HFF-Myc (cell line): ENCODE data around the gene NDUFA11.

Experiments used
- DNase-seq: peaks from one replicate; pipeline ENCODE4 v3.0.0-alpha.2; 2011; ENCODE audit warnings: low read depth; ENCODE audit errors: extremely low read depth
- H3K4me3 ChIP-seq: replicated peaks from 2 replicates; pipeline ENCODE4 v1.5.1; 2011; ENCODE audit warnings: low read depth, mild to moderate bottlenecking, control low read depth, low read length
- TF ChIP-seq, protein P1 (sequence below): IDR thresholded peaks from 2 replicates; pipeline ENCODE4 v1.5.1; 2012; ENCODE audit warnings: mild to moderate bottlenecking, low read depth, low read length, control low read depth; ENCODE audit errors: missing control alignments

The NDUFA11 gene

DNA sequence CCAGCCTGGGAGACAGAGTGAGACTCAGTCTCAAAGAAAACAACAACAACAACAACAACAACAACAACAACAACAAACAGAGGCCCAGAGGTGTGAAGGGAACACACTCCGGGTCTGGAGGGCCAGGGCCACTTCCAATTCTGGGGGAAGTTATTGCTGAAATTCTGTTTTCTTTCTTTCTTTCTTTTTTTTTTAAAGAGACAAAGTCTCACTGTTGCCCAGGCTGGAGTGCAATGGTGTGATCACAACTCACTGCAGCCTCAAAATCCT lies 7.0 kb upstream of the NDUFA11 start:
- TF ChIP-seq, protein P1, sequence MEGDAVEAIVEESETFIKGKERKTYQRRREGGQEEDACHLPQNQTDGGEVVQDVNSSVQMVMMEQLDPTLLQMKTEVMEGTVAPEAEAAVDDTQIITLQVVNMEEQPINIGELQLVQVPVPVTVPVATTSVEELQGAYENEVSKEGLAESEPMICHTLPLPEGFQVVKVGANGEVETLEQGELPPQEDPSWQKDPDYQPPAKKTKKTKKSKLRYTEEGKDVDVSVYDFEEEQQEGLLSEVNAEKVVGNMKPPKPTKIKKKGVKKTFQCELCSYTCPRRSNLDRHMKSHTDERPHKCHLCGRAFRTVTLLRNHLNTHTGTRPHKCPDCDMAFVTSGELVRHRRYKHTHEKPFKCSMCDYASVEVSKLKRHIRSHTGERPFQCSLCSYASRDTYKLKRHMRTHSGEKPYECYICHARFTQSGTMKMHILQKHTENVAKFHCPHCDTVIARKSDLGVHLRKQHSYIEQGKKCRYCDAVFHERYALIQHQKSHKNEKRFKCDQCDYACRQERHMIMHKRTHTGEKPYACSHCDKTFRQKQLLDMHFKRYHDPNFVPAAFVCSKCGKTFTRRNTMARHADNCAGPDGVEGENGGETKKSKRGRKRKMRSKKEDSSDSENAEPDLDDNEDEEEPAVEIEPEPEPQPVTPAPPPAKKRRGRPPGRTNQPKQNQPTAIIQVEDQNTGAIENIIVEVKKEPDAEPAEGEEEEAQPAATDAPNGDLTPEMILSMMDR, result no peak
- DNase-seq, result no peak
- no peak overlapping the region for H3K4me3 ChIP-seq

DNA sequence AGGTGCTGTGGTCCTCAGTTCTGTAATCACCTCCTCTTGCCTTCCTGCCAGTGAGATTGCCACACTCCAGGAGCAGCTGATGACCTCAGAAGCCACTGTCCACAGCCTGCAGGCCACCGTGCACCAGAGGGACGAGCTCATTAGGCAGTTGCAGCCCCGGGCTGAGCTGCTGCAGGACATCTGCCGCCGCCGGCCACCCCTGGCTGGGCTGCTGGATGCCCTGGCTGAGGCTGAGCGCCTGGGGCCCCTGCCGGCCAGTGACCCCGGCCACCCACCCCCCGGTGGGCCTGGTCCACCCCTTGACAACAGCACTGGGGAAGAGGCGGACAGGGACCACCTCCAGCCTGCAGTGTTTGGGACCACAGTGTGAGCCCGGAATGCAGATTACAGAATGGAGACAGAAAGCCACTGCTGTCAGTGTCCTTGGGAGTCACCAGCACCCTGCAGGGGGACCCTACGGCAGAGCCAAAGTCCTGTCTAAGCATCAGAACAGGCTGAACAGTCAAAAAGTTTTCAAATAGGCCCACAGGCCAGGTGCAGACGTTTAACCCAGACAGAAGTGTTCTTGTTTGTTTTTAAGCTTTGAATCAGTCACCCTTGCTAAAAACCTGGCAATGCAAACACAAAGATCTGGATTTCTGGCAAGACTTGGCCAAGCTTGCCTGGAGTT lies 5.3 kb upstream of the NDUFA11 start:
- H3K4me3 ChIP-seq, result no peak overlapping the region
- no peak for DNase-seq
- TF ChIP-seq, protein P1, result no peak

DNA sequence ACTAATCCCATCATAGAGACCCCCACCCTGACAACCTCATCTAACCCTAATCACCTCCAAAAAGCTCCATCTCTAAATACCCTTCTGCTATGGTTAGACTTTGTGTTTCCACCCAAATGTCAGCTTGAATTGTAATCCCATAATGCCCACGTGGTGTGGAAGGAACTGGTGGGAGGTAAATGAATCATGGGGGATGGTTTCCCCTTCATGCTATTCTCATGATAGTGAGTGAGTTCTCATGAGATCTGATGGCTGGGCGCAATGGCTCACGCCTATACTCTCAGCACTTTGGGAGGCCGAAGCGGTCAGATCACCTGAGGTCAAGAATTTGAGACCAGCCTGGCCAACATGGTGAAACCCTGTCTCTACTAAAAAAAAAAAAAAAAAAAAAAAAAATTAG lies 3.7 kb upstream of the NDUFA11 start:
- no peak for DNase-seq
- TF ChIP-seq, protein P1, result no peak
- H3K4me3 ChIP-seq, result no peak overlapping the region

DNA sequence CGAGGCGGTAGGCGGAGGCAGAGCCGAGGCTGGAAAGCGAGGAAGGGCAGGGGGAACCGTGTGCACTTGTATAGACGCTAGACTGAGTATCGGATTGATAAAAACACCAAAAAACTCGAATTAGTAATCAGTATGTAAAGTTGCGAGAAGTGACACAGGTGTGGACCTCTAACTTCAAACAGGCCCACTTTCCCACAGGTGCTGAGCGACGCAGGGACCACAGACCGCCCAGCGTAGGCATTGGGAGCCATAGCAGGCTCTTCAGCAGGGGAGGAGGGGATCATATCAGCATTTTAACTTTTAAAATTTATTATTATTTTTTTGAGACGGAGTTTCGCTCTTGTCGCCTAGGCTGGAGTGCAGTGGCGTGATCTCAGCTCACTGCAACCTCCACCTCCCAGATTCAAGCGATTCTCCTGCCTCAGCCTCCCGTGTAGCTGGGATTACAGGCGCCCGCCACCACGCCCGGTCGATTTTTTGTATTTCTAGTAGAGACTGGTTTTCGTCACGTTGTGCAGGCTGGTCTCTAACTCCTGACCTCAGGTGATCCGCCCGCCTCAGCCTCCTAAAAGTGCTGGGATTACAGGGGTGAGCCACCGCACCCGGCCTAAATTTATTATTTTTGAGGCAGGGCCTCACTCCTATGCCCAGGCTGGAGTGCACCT lies 1.7 kb upstream of the NDUFA11 start:
- peak overlapping the region; percentile 90 for H3K4me3 ChIP-seq
- TF ChIP-seq, protein P1, result no peak
- no peak for DNase-seq

DNA sequence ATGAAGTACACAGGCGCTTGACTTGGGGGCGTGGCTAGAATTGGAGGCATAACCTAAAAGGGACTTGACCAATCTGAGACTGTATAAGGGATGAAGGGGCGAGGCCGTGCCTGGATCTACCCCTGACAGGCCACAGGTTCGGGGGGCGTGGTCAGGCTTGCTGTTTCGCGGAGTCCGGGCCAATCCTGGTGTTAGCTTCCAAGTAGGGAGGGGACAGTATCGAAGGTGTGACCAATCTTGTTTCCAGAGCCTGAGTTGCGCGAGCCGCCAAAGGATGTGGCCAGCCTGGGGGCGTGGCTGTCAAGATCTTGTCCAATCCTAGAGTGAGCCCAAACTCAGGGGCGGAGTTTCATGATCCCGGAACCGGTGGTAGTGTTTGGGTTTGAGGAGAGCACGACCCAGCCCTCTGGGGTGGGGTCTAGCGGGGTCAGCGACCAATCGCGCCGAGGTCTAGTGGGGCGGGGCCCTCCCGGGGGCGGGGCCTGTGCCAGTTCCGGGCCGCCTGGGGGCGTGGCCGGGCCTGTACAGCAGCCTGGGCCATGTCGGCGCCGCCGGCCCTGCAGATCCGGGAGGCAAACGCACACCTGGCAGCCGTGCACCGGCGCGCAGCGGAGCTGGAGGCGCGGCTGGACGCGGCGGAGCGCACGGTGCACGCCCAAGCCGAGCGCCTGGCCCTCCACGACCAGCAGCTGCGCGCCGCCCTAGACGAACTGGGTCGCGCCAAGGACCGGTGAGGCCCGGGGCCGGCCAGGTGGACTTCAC lies 943 bp upstream of the NDUFA11 start, which contains the start of gene VMAC:
Gene VMAC (plus strand): TSS at position 521 of the 762 bp plus-strand sequence. CDS start 19 bp downstream, at position 540.
- peak within 1 kb of the TSS; percentile 90 for H3K4me3 ChIP-seq
- TF ChIP-seq, protein P1, result no peak
- peak; percentile 100 for DNase-seq

DNA sequence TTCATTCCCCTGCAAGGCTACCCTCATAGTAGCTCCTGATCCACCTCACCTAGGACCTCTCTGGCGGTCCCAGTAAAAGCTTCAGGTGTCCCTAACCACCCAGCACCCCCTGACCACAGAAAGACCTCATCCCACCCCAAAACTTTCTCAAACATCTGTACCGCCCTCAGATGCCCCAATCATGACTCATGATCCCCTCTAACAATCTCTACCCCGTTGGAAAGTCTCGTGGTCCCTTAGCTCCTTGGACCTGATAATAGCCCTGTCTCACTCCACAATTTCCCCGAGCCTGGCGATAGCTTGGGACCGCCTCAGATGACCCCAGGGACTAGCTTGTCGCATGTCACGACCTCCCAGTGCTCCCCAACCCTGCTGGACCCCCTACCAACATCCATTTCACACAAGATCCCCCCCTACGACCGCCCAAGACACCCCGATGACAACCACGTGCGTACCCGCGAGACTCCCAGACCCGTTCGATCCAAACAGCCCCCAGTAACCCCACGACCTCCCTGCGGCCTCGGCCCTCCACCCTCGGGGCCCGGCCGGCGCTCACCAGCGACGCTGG lies 450 bp downstream of the NDUFA11 start:
- peak overlapping the region; percentile 90 for H3K4me3 ChIP-seq
- TF ChIP-seq, protein P1, result no peak
- no peak for DNase-seq
